DMS114 treated with DMSO at 0.1 percent for 48 hours (cell line): ENCODE data around the gene RAN.
"Not testable (repeated sequence)": the region's sequence is repeated elsewhere in the genome, so short reads cannot be mapped to it uniquely, and the experiment has no call there.

Experiments used
- DNase-seq: peaks from one replicate; lab custom pipeline; 2025; ENCODE audit not compliant: unreplicated experiment; lab: John Stamatoyannopoulos, UW

The RAN gene

GRCh38 chr12:130849561-130850417 lies 22.1 kb upstream of the RAN start:
- no peak for DNase-seq

GRCh38 chr12:130850418-130851021 lies 21.3 kb upstream of the RAN start:
- no peak for DNase-seq

- no peak for DNase-seq
Observed at GRCh38 chr12:130856088-130856487, 15.8 kb upstream of the RAN start.

- DNase-seq, result no peak
Observed at GRCh38 chr12:130858084-130858483, 13.8 kb upstream of the RAN start.

- no peak for DNase-seq
Observed at GRCh38 chr12:130859161-130859560, 12.7 kb upstream of the RAN start.

GRCh38 chr12:130860311-130860710 lies 11.6 kb upstream of the RAN start:
- no peak for DNase-seq

GRCh38 chr12:130862161-130862560 lies 9.7 kb upstream of the RAN start:
- DNase-seq, result no peak

- DNase-seq, result not testable (repeated sequence)
Observed at GRCh38 chr12:130862771-130863170, 9.1 kb upstream of the RAN start.

GRCh38 chr12:130863298-130863697 lies 8.6 kb upstream of the RAN start:
- no peak for DNase-seq

GRCh38 chr12:130868412-130868811 lies 3.5 kb upstream of the RAN start:
- DNase-seq, result no peak

GRCh38 chr12:130870442-130871285 lies 1.2 kb upstream of the RAN start:
- peak; percentile 87 for DNase-seq

GRCh38 chr12:130872179-130873096 lies 572 bp downstream of the RAN start:
- no peak for DNase-seq

- DNase-seq, result no peak
Observed at GRCh38 chr12:130873106-130873795, 1.4 kb downstream of the RAN start.

- DNase-seq, result no peak
Observed at GRCh38 chr12:130873825-130874224, 2.0 kb downstream of the RAN start.

GRCh38 chr12:130874696-130875095 lies 2.8 kb downstream of the RAN start:
- DNase-seq, result no peak

GRCh38 chr12:130875193-130875592 lies 3.3 kb downstream of the RAN start:
- DNase-seq, result no peak

GRCh38 chr12:130875708-130876107 lies 3.8 kb downstream of the RAN start:
- not testable (repeated sequence) for DNase-seq

- DNase-seq, result no peak
Observed at GRCh38 chr12:130876297-130876696, 4.4 kb downstream of the RAN start.

GRCh38 chr12:130876758-130877157 lies 4.9 kb downstream of the RAN start:
- peak; percentile 36 for DNase-seq

GRCh38 chr12:130877333-130877732 lies 5.5 kb downstream of the RAN start:
- DNase-seq, result no peak
